ENCODE measurements around the gene ELAVL3.

DNA sequence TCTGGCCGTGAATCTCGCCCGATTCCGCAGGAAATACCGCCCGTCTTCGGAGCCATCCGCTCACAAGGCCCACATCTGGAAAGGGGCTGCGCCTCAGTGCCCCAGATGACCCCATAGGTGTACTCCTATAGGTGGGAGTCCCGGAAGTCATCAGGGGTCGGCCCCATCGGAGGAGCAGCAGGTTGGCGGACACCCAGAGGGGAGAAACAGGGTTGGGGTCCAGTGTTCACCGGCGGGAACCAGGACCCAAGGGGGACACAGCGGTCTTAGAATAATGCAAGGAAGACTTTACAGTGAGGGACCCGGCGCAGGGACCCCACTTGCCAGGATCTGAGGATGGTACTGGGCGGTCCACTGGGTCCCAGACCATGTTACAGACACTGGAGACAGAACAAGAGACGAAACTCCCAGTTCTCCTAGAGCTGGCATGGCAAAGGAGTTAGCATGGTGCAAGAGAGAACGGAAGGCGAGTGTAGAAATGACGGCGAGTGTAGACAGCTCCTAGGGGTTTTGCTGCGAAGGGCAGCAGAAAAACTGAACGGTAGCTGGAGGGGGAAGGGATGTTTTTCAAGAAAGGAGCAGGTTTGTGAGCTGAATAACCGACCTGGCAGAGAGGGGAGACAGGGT is 57.6 kb downstream of the ELAVL3 start:
- no peak for TF ChIP-seq POLR2A (IDR thresholded peaks at IDR 0.05)
- TF ChIP-seq, protein P1, sequence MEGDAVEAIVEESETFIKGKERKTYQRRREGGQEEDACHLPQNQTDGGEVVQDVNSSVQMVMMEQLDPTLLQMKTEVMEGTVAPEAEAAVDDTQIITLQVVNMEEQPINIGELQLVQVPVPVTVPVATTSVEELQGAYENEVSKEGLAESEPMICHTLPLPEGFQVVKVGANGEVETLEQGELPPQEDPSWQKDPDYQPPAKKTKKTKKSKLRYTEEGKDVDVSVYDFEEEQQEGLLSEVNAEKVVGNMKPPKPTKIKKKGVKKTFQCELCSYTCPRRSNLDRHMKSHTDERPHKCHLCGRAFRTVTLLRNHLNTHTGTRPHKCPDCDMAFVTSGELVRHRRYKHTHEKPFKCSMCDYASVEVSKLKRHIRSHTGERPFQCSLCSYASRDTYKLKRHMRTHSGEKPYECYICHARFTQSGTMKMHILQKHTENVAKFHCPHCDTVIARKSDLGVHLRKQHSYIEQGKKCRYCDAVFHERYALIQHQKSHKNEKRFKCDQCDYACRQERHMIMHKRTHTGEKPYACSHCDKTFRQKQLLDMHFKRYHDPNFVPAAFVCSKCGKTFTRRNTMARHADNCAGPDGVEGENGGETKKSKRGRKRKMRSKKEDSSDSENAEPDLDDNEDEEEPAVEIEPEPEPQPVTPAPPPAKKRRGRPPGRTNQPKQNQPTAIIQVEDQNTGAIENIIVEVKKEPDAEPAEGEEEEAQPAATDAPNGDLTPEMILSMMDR (IDR thresholded peaks at IDR 0.05), result no peak
